GM19239 (cell line): ENCODE results near the gene LRP1-AS.

ENCODE experiments used
- DNase-seq: peaks from one replicate; pipeline ENCODE4 v3.0.0; 2011; ENCODE audit warnings: low spot score; ENCODE audit not compliant: insufficient read length
- FAIRE-seq: peaks from 2 replicates; lab custom pipeline; 2011; peaks lifted over from hg19 to GRCh38; lab: Jason Lieb, UNC

LRP1-AS gene

DNA sequence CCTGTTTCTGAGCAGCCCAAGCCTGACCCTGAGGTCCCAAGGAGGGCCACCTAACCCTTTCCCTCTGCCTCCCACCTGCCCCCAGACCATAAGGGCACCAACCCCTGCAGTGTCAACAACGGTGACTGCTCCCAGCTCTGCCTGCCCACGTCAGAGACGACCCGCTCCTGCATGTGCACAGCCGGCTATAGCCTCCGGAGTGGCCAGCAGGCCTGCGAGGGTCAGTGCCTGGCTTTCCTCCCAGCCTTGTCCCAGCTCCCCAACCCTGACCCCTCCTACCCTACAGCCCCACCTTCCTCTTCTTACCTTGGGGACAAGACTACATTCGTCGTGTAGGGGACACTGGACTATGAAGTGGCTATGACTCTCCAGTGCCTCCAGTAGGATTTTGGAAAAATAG is 33.7 kb upstream of the LRP1-AS start:
- no peak for FAIRE-seq
- no peak for DNase-seq

DNA sequence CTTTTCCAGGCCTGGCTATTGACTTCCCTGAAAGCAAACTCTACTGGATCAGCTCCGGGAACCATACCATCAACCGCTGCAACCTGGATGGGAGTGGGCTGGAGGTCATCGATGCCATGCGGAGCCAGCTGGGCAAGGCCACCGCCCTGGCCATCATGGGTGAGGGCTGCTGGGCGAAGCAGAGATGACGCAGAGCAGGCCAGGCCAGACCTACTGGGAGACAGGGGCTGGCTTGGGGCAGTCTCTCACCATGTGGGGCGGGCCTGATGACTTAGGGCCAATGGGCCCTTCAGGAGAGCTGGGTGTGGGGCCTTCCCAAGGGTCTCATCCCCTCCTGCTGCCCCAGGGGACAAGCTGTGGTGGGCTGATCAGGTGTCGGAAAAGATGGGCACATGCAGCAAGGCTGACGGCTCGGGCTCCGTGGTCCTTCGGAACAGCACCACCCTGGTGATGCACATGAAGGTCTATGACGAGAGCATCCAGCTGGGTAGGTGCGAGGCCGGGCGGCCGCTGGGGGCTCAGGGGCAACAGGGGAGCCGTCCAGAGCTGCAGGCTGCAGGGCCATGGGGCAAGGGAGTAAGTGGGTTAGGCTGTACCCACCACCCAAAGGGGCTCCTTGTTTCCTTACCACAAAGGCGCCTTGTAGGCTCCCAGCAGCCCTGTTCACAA is 33.0 kb upstream of the LRP1-AS start:
- DNase-seq, result no peak
- no peak for FAIRE-seq

DNA sequence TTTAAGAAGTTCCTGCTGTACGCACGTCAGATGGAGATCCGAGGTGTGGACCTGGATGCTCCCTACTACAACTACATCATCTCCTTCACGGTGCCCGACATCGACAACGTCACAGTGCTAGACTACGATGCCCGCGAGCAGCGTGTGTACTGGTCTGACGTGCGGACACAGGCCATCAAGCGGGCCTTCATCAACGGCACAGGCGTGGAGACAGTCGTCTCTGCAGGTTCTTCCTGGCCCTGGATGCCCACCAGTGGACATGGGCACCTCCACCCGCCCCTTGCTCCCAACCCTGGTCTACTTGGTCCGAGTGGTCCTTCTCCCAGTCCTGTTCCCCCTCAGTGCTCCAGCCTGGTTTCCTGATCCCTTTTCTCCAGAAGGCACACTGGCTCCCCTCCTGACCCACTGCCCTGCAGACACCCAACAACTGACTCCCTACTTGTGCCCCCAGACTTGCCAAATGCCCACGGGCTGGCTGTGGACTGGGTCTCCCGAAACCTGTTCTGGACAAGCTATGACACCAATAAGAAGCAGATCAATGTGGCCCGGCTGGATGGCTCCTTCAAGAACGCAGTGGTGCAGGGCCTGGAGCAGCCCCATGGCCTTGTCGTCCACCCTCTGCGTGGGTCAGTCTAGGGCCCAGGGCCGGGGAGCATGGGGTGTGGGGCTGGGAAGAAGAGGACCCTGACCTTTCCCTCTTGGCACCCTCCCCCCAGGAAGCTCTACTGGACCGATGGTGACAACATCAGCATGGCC is 32.1 kb upstream of the LRP1-AS start:
- FAIRE-seq, result no peak
- no peak for DNase-seq

DNA sequence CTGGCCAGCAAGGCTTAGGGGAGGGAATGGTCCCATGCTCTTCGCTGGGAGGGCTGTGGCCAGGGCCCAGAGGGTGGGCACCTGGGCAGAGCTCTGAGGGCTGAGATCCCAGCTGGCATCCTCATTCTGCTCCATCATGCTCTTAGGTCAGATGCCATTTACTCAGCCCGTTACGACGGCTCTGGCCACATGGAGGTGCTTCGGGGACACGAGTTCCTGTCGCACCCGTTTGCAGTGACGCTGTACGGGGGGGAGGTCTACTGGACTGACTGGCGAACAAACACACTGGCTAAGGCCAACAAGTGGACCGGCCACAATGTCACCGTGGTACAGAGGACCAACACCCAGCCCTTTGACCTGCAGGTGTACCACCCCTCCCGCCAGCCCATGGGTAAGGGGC is 30.8 kb upstream of the LRP1-AS start:
- FAIRE-seq, result no peak
- DNase-seq, result no peak

DNA sequence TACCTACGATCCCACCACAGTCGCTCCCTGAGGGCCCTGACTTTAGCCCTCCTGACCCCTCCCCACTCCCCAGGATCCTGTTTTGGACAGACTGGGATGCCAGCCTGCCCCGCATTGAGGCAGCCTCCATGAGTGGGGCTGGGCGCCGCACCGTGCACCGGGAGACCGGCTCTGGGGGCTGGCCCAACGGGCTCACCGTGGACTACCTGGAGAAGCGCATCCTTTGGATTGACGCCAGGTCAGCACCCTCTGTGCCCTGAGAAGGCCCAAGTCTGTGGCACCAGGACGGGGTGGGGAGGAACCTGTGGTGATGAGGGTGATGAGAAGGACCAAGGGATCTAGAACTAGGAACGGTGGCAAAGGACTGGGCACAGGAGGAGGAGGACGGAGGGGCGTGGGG is 29.9 kb upstream of the LRP1-AS start:
- DNase-seq (no peak), FAIRE-seq (no peak)

DNA sequence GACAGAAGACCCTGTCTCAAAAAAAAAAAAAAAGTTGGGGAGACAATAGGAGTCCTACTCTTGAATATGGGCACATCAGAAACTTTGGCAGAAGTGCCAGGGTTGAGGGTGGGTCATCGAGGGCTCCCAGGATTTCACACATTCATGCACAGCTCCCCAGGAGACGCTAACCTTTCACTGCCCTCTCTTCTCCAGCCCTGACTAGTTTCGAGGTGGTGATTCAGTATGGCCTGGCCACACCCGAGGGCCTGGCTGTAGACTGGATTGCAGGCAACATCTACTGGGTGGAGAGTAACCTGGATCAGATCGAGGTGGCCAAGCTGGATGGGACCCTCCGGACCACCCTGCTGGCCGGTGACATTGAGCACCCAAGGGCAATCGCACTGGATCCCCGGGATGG is 29.4 kb upstream of the LRP1-AS start:
- no peak for FAIRE-seq
- DNase-seq, result no peak

DNA sequence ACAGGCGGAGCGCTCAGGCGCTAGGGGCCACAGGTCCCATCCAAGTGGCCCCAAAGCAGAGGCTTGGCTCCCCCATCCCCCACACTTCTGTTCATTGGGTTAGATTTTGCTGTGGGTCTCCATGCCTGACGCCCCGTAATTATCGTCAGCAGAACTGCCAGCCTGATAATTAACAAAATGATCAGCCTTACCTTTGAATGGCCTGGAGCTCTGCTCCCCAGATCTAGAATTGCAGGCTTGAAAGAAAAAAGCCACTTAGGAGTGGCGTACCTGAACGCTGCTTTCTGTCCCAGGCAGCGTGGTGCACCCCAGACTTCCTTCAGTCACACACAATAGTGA is 28.7 kb upstream of the LRP1-AS start:
- no peak for FAIRE-seq
- no peak for DNase-seq

DNA sequence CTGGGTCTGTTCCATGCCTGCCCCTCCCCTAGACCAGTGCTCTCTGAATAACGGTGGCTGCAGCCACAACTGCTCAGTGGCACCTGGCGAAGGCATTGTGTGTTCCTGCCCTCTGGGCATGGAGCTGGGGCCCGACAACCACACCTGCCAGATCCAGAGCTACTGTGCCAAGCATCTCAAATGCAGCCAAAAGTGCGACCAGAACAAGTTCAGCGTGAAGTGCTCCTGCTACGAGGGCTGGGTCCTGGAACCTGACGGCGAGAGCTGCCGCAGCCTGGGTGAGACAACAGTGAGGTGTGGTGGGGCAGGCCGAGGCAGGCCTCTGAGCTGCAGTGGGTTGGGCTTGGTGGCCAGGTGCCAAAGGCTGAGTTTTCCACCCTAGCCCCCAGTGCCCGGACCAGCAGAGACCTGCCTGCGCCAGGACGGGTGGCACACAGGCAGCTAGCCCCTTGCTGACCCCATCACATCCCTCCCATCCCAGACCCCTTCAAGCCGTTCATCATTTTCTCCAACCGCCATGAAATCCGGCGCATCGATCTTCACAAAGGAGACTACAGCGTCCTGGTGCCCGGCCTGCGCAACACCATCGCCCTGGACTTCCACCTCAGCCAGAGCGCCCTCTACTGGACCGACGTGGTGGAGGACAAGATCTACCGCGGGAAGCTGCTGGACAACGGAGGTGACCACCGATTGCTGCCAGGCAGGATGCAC is 28.2 kb upstream of the LRP1-AS start:
- DNase-seq, result no peak
- FAIRE-seq, result no peak

DNA sequence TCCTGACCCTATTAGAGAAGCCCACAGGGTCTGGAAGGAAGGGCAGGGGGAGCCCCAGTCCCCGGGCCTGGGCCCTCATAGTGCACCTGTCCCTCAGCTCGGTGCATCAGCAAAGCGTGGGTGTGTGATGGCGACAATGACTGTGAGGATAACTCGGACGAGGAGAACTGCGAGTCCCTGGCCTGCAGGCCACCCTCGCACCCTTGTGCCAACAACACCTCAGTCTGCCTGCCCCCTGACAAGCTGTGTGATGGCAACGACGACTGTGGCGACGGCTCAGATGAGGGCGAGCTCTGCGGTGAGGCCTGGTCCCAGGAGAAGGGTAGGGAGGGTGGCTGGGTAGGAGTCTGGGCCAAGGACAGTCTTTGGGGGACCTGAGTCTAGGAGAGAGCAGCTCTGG is 26.3 kb upstream of the LRP1-AS start:
- FAIRE-seq (no peak), DNase-seq (no peak)

DNA sequence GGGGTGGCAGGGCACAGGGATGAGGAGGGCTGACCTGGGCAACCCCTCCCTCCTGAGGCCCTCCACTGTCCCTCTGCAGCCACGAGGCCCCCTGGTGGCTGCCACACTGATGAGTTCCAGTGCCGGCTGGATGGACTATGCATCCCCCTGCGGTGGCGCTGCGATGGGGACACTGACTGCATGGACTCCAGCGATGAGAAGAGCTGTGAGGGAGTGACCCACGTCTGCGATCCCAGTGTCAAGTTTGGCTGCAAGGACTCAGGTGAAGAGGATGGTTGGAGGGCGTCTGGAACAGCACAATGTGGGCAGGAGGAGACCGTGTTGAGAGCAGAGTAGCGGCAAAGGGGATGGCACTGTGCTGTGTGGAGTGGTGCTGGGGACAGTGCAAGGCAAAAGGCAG is 25.7 kb upstream of the LRP1-AS start:
- no peak for FAIRE-seq
- no peak for DNase-seq

DNA sequence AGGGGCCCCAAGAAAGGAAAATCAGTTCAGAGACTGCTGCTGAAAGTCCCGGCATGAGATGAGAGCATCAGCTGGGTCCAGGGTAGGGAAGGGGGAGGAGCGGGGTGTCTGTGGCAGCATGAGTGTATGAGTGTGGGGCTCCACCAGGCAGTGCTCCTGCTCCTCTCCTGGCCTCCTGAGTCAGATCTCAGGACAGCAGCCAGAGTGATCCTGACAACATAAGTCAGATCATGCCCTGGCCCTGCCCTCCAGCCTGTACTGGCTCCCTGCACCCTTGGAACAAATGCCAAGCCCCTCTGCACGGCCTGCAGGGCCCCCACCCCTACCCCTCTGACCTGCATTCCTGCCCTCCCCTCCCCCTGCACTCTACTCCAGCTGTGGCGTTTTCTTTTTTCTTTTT is 24.2 kb upstream of the LRP1-AS start:
- FAIRE-seq (no peak), DNase-seq (no peak)

DNA sequence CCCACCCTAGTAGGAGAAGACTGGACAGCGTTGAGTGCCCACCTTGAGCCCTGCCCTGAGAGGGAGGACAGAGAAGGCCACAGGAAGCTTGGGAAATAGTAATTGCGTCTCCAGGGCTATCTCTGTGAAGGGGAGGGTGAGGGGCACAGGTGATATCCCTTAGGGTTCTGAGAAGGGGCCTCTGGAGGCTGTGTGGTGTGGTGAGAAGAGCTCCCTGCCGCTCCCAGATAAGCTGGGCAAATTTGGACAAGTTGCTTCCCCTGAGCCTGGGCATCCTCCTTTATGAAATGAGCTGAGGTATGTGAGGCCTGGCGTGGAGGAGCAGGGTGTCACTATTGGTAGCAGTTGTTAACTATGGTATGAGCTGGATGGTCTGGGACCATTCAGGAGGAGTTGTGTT is 23.5 kb upstream of the LRP1-AS start:
- DNase-seq (no peak), FAIRE-seq (no peak)

DNA sequence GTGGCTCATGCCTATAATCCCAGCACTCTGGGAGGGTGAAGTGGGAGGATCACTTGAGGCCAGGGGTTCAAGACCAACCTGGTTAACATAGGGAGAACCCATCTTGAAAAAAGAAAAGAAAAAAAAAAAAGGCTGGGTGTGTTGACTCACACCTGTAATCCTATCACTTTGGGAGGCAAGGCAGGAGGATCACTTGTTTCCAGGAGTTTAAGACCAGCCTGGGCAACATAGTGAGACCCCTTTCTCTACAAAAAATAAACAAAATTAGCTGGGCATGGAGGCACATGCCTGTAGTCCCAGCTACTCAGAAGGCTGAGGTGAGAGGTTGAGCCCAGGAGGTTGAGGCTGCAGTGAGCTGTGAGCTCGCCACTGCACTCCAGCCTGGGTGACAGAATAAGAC is 23.0 kb upstream of the LRP1-AS start:
- DNase-seq, result no peak
- FAIRE-seq, result no peak

DNA sequence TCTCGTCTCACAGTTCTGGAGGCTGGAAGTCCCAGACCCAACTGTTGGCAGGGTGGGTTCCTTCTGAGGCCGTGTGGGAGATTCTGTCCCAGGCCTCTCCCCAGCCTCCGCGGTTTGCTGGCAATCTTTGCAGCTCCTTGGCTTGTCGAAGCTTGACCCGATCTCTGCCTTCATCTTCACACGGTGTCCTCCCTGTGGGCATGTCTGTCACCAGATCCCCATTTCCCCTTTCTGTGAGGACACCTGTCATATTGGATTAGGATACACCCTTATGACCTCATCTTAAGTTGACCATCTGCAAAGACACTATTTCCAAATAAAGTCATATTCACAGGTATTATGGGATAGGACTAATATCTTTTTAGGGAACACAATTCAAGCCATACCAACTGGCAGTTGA is 22.6 kb upstream of the LRP1-AS start:
- no peak for FAIRE-seq

DNA sequence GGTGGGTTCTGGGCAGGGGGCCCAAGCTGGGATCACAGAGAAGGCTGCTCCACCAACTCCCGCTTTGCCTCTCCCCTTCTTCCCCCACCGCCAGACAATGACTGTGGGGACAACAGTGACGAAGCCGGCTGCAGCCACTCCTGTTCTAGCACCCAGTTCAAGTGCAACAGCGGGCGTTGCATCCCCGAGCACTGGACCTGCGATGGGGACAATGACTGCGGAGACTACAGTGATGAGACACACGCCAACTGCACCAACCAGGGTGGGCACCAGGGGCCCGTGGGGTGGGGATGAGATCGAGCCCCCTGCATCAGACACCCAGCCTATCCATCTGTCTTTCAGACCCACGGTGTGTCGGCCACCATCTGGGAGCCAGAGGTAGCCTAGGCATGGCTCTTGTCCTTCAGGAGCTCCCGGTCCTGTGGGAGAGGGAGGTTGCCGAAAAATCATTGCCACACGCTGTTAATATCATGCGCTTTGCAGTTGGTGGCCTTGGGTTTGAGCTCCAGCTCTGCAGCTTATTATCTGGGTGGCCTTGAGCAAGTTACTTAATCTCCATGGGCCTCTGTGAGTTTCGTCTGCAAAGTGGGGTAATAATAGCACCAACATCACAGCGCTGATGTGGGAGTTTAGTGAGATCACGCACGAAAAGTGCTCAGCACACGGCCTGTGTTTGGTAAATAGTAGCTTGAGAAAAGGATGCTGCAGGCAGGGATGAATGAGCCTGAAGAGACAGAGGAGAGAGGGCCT is 21.8 kb upstream of the LRP1-AS start:
- DNase-seq, result no peak

More for the DNA sequence above, 22.6 kb upstream of the LRP1-AS start:
- no peak for DNase-seq

DNA sequence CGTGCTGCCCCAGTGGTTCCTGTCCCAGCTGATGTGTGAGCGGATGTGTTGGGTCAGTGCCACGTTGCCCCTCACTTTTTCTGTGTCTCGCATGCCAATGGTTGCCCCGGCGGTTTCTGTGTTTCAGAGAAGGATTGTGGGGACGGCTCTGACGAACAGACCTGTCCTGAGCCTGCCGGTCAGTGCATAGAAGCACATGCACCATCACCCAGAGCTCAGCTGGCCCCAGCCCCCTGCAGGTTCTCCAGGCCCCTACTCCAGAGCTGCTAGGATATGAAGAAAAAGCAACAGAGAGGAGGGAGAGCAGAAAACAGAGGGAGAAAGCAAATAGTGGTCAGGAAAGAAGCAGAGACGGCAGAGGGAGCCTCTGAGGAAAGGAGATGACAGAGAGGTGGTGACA is 20.6 kb upstream of the LRP1-AS start:
- no peak for DNase-seq
- FAIRE-seq, result no peak

More for the DNA sequence above, 21.8 kb upstream of the LRP1-AS start:
- FAIRE-seq, result no peak

DNA sequence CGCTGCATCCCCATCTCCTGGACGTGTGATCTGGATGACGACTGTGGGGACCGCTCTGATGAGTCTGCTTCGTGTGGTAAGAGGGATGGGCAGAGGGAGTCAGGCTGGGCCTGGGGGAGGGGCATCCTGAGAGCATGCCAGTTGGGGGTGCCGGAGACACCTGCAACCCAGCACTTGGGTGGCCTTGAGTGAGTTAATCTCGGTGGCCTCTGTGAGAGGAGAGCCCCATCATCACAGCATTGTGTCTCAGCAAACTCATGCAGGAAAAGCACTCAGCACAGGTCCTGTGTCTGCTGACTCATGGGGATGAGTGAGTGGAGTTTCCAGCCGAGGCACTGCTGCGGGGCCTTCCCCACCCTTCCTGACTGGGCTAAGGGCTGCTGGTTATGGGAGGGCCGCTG is 19.6 kb upstream of the LRP1-AS start:
- no peak for FAIRE-seq
- no peak for DNase-seq

DNA sequence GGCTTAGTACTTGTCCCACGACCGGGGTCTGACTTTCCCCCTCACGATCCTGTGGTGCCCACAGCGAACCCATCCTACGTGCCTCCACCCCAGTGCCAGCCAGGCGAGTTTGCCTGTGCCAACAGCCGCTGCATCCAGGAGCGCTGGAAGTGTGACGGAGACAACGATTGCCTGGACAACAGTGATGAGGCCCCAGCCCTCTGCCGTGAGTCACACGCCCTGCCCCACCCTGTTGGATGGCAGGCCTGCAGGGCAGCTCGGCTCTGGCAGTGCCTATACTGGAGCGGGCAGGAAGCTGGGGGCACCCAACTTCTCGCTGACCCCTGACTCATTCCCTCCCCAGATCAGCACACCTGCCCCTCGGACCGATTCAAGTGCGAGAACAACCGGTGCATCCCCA is 18.3 kb upstream of the LRP1-AS start:
- DNase-seq (no peak), FAIRE-seq (no peak)

DNA sequence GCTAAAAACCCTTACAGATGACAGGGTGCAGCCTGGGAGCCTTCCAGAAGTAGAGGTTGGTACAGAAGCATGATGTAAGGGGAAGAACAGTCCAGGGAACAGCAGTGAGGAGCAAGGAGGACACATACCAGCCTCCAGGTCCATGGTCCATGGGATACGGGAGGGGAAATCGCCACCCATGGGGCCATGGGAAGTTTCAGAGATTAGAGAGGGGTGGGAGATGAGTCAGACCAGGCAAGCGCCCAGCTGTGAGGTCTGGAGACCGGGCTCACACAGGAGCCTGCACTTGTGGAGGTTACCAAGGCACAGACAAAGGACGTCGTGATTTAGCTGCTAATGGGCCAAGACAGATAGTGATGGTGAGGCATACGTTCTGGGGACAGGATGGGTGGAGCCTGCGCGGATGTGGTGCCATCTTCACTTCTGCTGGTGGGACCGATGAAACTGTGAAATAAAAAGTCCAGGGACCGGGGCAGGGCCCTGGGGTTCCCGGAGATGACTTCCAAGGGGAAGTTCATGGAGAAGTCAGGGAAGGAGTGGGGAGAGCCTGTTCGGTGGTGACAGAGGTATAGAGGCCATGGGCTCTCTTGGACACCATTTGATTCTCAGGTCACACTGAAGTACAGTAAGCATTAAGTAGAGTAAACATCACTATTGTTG is 17.7 kb upstream of the LRP1-AS start:
- DNase-seq (no peak), FAIRE-seq (no peak)

DNA sequence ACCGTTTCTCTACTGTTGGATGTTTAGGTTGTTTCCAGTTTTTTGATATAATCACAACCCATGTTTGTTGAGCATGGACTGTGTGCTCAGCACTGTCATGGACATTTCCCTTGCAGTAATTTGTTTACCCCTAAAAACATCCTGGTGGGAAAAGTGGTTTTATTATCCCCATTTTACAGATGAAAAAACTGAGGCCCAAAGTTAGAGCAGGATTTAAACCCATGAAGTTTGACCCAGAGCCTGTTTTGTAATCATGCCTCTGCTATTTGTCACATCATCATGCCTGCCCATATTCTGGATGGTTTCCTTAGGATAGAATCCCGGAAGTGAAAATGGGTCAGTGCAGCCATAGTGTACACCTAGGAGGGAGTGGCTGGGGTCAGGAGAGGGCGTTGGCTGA is 17.0 kb upstream of the LRP1-AS start:
- DNase-seq (no peak), FAIRE-seq (no peak)
